Panc1 (cell line): Measurements from ENCODE around the gene AFF3. TPM values are rescaled to one million over a fixed set of nuclear protein-coding genes. Genes with fewer than 3 reads are reported as not detected.

Source experiments
- ATAC-seq: fragments of 200-7000 bp; cut with Tn5 transposase; 2 replicates; pipeline ENCODE4 v1.9.1; 2020; ENCODE audit warnings: mild to moderate bottlenecking, moderate library complexity
- BruUV-seq: library from RNA; stranded (reverse); fragments of 400-500 nt; replicated peaks from 2 replicates; lab custom pipeline; 2021; lab: Mats Ljungman, UMichigan
- CTCF ChIA-PET: fragments of 300-600 bp; sonication (Branson Sonifier 250); formaldehyde crosslinking; loops from one replicate; lab custom pipeline; 2022; ENCODE audit warnings: antibody characterized with exemption; lab: Charles Lee
- POLR2A ChIA-PET: fragments of 300-600 bp; sonication (Branson Sonifier 250); formaldehyde crosslinking; loops from one replicate; lab custom pipeline; 2022; ENCODE audit warnings: antibody characterized with exemption; lab: Charles Lee
- DNase-seq: peaks from one replicate; pipeline ENCODE4 v3.0.0-alpha.2; 2010; ENCODE audit warnings: low read depth, low spot score
- H3K27ac ChIP-seq: 2 replicates; pipeline ENCODE4 v1.5.1; 2011; ENCODE audit warnings: mild to moderate bottlenecking, low read length, inconsistent platforms
- H3K27me3 ChIP-seq: fragments of 200-500 bp; sonication (Bioruptor generic); 2 replicates; pipeline ENCODE4 v1.6.0; 2014; ENCODE audit warnings: low read length, inconsistent platforms; ENCODE audit not compliant: control insufficient read depth, insufficient read depth
- H3K36me3 ChIP-seq: fragments of 200-500 bp; sonication (Bioruptor generic); 2 replicates; pipeline ENCODE4 v1.5.1; 2014; ENCODE audit warnings: inconsistent platforms, mild to moderate bottlenecking, low read length, moderate library complexity; ENCODE audit not compliant: control insufficient read depth, insufficient read depth
- H3K4me1 ChIP-seq: 2 replicates; pipeline ENCODE4 v1.5.1; 2011; ENCODE audit warnings: inconsistent platforms, mild to moderate bottlenecking, low read length, moderate library complexity; ENCODE audit not compliant: control insufficient read depth, insufficient read depth
- H3K4me3 ChIP-seq, 2 experiments: 2 replicates each; pipeline ENCODE4 v1.5.1; 2011 to 2012; ENCODE audit warnings: low read depth in 2 of 2, low read length in 2 of 2, mild to moderate bottlenecking in 2 of 2, inconsistent platforms in 1 of 2, moderate library complexity in 1 of 2
- H3K9me3 ChIP-seq: fragments of 200-500 bp; sonication (Bioruptor generic); 2 replicates; pipeline ENCODE4 v1.5.1; 2014; ENCODE audit warnings: low read depth, mild to moderate bottlenecking, inconsistent platforms, low read length, moderate library complexity; ENCODE audit not compliant: control insufficient read depth, insufficient read depth
- CTCF ChIP-seq: fragments of 450-650 bp; IDR thresholded peaks from 2 replicates; pipeline ENCODE4 v1.5.1; 2017; ENCODE audit warnings: mild to moderate bottlenecking
- POLR2AphosphoS5 ChIP-seq: IDR thresholded peaks from 2 replicates; pipeline ENCODE4 v1.6.1; 2012; ENCODE audit warnings: mild to moderate bottlenecking, low read depth, low read length, moderate library complexity
- REST ChIP-seq, 2 experiments: IDR thresholded peaks; 2 replicates each; pipeline ENCODE4 v1.6.1; 2011 to 2012; ENCODE audit warnings: low read depth in 2 of 2, control low read depth in 1 of 2, low read length in 1 of 2, mild to moderate bottlenecking in 1 of 2, moderate library complexity in 1 of 2; ENCODE audit not compliant: insufficient read depth in 1 of 2
- SIN3A ChIP-seq: IDR thresholded peaks from 2 replicates; pipeline ENCODE4 v1.6.1; 2012; ENCODE audit warnings: low read depth, mild to moderate bottlenecking, low read length, moderate library complexity, borderline replicate concordance; ENCODE audit not compliant: insufficient read depth
- TCF7L2 ChIP-seq: IDR thresholded peaks from 2 replicates; pipeline ENCODE4 v1.6.1; 2011; ENCODE audit warnings: mild to moderate bottlenecking, low read depth, low read length, inconsistent platforms
- in situ Hi-C: cut with HindIII; loops from 2 replicates; pipeline ENCODE4 v1.10.0; 2016; ENCODE audit warnings: low sequenced_read_pairs, low pct_unique_long_range_greater_than_20kb
- intact Hi-C: fragments of 100-400 bp; cut with micrococcal nuclease; formaldehyde crosslinking; loops from one replicate; pipeline ENCODE4 v1.10.0; 2022; ENCODE audit not compliant: unreplicated experiment
- total RNA-seq: library from RNA; stranded (reverse); gene quantifications from one replicate; pipeline ENCODE4 v1.2.1, GENCODE V29; 2021; ENCODE audit not compliant: unreplicated experiment

Gene AFF3
- total RNA-seq, 1 experiment from 2014 or later, result 2.2 TPM

DNA sequence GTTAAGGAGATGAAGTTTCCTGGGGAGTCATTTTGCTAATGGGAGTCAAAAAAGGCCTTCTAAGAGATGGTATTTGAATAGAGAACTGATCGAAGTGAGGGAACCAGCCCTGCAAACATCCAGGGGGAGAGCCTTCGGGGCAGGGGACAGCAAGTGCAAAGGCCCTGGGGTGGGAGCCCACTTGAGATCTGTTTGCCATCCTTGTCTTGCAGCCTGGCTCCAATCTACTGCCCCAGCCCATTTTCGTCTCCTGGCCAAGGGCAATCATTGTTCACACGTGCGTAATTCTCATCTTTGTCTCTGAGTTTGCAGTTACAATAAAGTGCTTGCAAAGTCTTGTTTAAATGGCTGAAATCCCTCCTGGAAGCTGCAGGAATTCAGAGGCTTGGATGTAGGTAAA lies 43.1 kb upstream of the AFF3 start:
- peaks cover 6% of the 10 kb centered on the region for H3K27me3 ChIP-seq
- in situ Hi-C loops, result no loop called here
- H3K27ac ChIP-seq, result no peak overlapping the region
- no TSS peak for BruUV-seq
- H3K4me1 ChIP-seq, result no peaks in the 10 kb centered on the region
- intact Hi-C loops, result no loop called here
- H3K4me3 ChIP-seq, result no peak overlapping the region
- DNase-seq, result no peak
- ATAC-seq, result no peak
- ChIA-PET CTCF (no interaction called here), POLR2A (no interaction called here)
- TF ChIP-seq POLR2AphosphoS5 (no peak), CTCF (no peak), TCF7L2 (no peak), SIN3A (no peak), REST (IDR thresholded peaks at IDR 0.05; ENCODE audit: insufficient read depth in 1 of 2, low read depth in 2 of 2, low read length in 1 of 2) (no peak)
- no peaks in the 10 kb centered on the region for H3K36me3 ChIP-seq
- H3K9me3 ChIP-seq, result no peaks in the 10 kb centered on the region

DNA sequence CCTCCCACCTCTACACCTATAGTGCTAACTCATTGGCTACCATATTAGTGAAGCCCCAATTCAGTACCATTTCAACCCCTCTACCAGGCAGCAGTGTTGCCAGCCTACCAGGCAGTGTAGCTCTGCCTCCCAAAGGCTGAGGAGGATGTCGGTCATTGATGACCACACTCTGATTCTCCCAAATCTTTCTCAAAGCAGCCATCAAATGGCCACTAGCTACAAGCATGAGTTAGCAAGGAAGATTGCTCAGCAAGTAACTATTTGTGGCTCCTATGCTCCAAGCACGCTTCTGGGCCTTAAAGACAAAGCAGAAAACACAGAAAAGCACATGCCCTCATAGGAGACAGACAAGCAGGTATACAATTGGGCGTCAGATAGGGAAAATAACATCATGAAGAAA lies 42.7 kb upstream of the AFF3 start:
- DNase-seq (no peak), ATAC-seq (no peak)
- intact Hi-C loops (no loop called here), in situ Hi-C loops (no loop called here)
- TF ChIP-seq SIN3A (no peak), CTCF (no peak), TCF7L2 (no peak), POLR2AphosphoS5 (no peak), REST (IDR thresholded peaks at IDR 0.05; ENCODE audit: insufficient read depth in 1 of 2, low read depth in 2 of 2, low read length in 1 of 2) (no peak)
- Histone ChIP-seq H3K27ac (no peak overlapping the region), H3K4me3 (no peak overlapping the region), H3K36me3 (no peaks in the 10 kb centered on the region), H3K4me1 (no peaks in the 10 kb centered on the region), H3K9me3 (no peaks in the 10 kb centered on the region), H3K27me3 (peaks cover 6% of the 10 kb centered on the region)
- CTCF ChIA-PET, result no interaction called here
- POLR2A ChIA-PET, result no interaction called here
- BruUV-seq, result no TSS peak
